SU-DHL-6 (cell line): Measurements from ENCODE around the gene SESN1.

ENCODE experiments used
- H2AFZ ChIP-seq: fragments of 200-600 bp; sonication (generic); 2 replicates; pipeline ENCODE4 v1.6.1; 2014; ENCODE audit warnings: low read depth, mild to moderate bottlenecking, moderate library complexity, mixed read lengths, antibody characterized with exemption, low read length; ENCODE audit not compliant: severe bottlenecking
- H3F3A ChIP-seq: fragments of 200-600 bp; shearing (Covaris generic); 2 replicates; pipeline ENCODE4 v1.6.0; 2016; ENCODE audit warnings: antibody characterized with exemption, mild to moderate bottlenecking; ENCODE audit not compliant: insufficient read depth
- H3K27ac ChIP-seq: fragments of 200-600 bp; sonication (generic); 2 replicates; pipeline ENCODE4 v1.5.1; 2016; ENCODE audit warnings: low read depth, mild to moderate bottlenecking, low read length, moderate library complexity, mixed read lengths
- H3K27me3 ChIP-seq: fragments of 200-600 bp; sonication (generic), shearing (Covaris generic); 2 replicates; pipeline ENCODE4 v1.6.0; 2014; ENCODE audit warnings: mild to moderate bottlenecking, low read length
- H3K36me3 ChIP-seq: fragments of 200-600 bp; sonication (generic); 2 replicates; pipeline ENCODE4 v1.6.1; 2014; ENCODE audit warnings: mild to moderate bottlenecking, low read length, mixed read lengths
- H3K4me2 ChIP-seq: fragments of 300-600, 200-600 bp; shearing (Covaris generic), sonication (generic); 2 replicates; pipeline ENCODE4 v1.6.0; 2014; ENCODE audit warnings: low read length, low read depth, mild to moderate bottlenecking; ENCODE audit not compliant: poor library complexity, severe bottlenecking
- H3K4me3 ChIP-seq: fragments of 200-600 bp; sonication (generic); 2 replicates; pipeline ENCODE4 v1.5.1; 2014; ENCODE audit warnings: antibody characterized with exemption, low read length, mild to moderate bottlenecking, mixed read lengths; ENCODE audit not compliant: insufficient read depth, poor library complexity, severe bottlenecking
- H3K79me2 ChIP-seq: fragments of 200-600 bp; sonication (generic); 2 replicates; pipeline ENCODE4 v1.6.1; 2014; ENCODE audit warnings: mild to moderate bottlenecking, low read length, moderate library complexity; ENCODE audit not compliant: insufficient read depth
- H3K9ac ChIP-seq: fragments of 200-600 bp; sonication (generic); 2 replicates; pipeline ENCODE4 v1.7.0; 2014; ENCODE audit warnings: mild to moderate bottlenecking, low read length
- H3K9me2 ChIP-seq: fragments of 200-600 bp; sonication (generic); replicated peaks from 2 replicates; pipeline ENCODE4 v1.6.1; 2014; ENCODE audit warnings: low read length; ENCODE audit not compliant: insufficient read depth
- H3K9me3 ChIP-seq: fragments of 200-600 bp; sonication (generic); 2 replicates; pipeline ENCODE4 v1.6.1; 2014; ENCODE audit warnings: low read length, mixed read lengths; ENCODE audit not compliant: insufficient read depth
- H4K20me1 ChIP-seq: fragments of 200-600 bp; sonication (generic); 2 replicates; pipeline ENCODE4 v1.6.1; 2014; ENCODE audit warnings: low read depth, mild to moderate bottlenecking, antibody characterized with exemption, low read length, moderate library complexity, mixed read lengths
- EZH2phosphoT487 ChIP-seq: fragments of 200-600 bp; sonication (generic), shearing (Covaris generic); conservative IDR thresholded peaks from 2 replicates; pipeline ENCODE4 v1.6.1; 2018; ENCODE audit warnings: mild to moderate bottlenecking, antibody characterized with exemption, low read length, moderate library complexity, mixed read lengths
- TF ChIP-seq, protein P1 (sequence below): fragments of 200-600 bp; sonication (generic); IDR thresholded peaks from one replicate; pipeline ENCODE4 v1.5.1; 2017; ENCODE audit warnings: antibody characterized with exemption, mild to moderate bottlenecking, low read length, moderate library complexity; ENCODE audit not compliant: insufficient read depth, poor library complexity, severe bottlenecking

The SESN1 gene

DNA sequence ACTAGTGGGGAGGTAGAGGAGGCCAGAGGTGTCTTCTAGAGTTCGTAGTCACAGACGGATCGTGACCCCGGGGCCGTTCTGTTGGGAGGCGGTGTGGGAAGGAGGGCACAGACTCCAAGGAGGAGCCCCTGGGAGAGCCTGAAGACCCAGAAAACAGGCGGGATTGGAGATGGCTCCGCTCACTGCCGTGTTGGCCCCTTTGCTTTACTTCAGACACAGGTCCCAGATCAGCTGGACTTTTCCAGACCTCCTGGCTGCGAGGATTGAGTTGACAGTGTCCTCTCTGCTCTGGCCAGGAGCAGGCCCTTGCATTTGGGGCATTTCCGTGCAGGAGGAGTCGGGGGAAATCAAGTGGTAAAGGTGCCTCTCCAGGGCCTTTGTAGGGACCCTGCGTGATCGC is 133.6 kb downstream of the SESN1 start:
- H3K9ac ChIP-seq, result no peak overlapping the region
- no peaks in the 10 kb centered on the region for H4K20me1 ChIP-seq
- no peaks in the 10 kb centered on the region for H3K9me3 ChIP-seq
- no peak overlapping the region for H3K27ac ChIP-seq
- H3K4me2 ChIP-seq, result no peak overlapping the region
- no peak for TF ChIP-seq EZH2phosphoT487
- TF ChIP-seq, protein P1, sequence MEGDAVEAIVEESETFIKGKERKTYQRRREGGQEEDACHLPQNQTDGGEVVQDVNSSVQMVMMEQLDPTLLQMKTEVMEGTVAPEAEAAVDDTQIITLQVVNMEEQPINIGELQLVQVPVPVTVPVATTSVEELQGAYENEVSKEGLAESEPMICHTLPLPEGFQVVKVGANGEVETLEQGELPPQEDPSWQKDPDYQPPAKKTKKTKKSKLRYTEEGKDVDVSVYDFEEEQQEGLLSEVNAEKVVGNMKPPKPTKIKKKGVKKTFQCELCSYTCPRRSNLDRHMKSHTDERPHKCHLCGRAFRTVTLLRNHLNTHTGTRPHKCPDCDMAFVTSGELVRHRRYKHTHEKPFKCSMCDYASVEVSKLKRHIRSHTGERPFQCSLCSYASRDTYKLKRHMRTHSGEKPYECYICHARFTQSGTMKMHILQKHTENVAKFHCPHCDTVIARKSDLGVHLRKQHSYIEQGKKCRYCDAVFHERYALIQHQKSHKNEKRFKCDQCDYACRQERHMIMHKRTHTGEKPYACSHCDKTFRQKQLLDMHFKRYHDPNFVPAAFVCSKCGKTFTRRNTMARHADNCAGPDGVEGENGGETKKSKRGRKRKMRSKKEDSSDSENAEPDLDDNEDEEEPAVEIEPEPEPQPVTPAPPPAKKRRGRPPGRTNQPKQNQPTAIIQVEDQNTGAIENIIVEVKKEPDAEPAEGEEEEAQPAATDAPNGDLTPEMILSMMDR, result no peak
- H3K27me3 ChIP-seq, result no peaks in the 10 kb centered on the region
- H3K4me3 ChIP-seq, result no peak overlapping the region
- H3K9me2 ChIP-seq, result no peaks in the 10 kb centered on the region
- no peaks in the 10 kb centered on the region for H3K36me3 ChIP-seq
- H2AFZ ChIP-seq, result no peak overlapping the region
- no peaks in the 10 kb centered on the region for H3F3A ChIP-seq
- H3K79me2 ChIP-seq, result no peaks in the 10 kb centered on the region

DNA sequence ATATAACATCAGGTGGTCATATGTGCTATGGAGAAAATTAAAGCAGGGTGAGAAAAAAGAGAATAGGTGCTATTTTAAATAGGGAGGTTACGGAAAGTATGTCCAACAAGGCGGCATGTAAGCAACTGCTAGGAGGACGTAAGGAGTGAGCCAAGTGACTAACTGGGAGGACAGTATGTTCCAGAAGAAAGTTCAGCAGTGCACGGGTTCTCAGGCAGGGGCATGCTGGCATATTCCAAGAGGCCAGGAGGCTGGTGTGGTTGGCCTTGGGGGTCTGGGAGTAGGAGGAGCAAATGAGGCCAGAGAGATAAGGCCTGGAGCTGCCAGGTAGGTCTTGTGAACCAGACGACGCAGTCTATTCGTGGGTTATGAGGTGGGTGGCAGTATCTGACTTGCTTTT is 134.0 kb downstream of the SESN1 start:
- no peak overlapping the region for H3K27ac ChIP-seq
- H3F3A ChIP-seq, result no peaks in the 10 kb centered on the region
- TF ChIP-seq, protein P1, result no peak
- TF ChIP-seq EZH2phosphoT487, result no peak
- no peak overlapping the region for H3K9ac ChIP-seq
- no peaks in the 10 kb centered on the region for H3K36me3 ChIP-seq
- no peaks in the 10 kb centered on the region for H4K20me1 ChIP-seq
- no peak overlapping the region for H3K4me3 ChIP-seq
- no peak overlapping the region for H3K4me2 ChIP-seq
- H3K9me2 ChIP-seq, result no peaks in the 10 kb centered on the region
- H3K27me3 ChIP-seq, result no peaks in the 10 kb centered on the region
- H2AFZ ChIP-seq, result no peak overlapping the region
- no peaks in the 10 kb centered on the region for H3K79me2 ChIP-seq
- no peaks in the 10 kb centered on the region for H3K9me3 ChIP-seq

DNA sequence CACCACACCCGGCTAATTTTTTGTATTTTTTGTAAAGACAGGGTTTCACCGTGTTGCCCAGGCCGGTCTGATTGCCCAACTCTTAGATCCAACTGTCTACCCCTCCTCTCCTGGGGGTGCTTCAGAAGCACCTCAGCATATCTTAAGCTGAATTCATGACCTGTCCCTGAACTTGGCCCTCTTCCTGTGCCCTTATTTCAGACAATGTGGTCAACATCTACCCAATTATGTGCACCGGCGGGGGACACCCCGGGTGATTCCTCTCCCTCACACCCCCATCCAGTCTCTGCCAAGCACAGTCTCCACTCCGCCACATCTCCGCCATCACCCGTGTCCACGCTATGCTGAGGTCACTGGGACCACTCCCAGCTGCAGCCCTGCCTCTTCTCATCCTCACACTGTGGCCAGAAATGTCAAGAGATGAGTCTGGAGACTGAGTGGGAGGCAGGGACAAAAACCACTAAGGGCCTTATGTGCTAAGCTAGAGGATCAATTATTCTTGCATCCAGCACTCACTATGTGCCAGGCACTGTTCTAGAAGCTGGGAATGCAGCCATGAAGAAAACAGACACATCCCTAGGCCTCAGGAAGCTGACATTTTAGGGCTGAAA is 134.6 kb downstream of the SESN1 start:
- TF ChIP-seq EZH2phosphoT487, result no peak
- TF ChIP-seq, protein P1, result no peak
- H3K36me3 ChIP-seq, result no peaks in the 10 kb centered on the region
- no peak overlapping the region for H3K4me3 ChIP-seq
- no peaks in the 10 kb centered on the region for H4K20me1 ChIP-seq
- H3K27me3 ChIP-seq, result no peaks in the 10 kb centered on the region
- H3K4me2 ChIP-seq, result no peak overlapping the region
- no peaks in the 10 kb centered on the region for H3K9me3 ChIP-seq
- H3K9ac ChIP-seq, result no peak overlapping the region
- H2AFZ ChIP-seq, result no peak overlapping the region
- H3F3A ChIP-seq, result no peaks in the 10 kb centered on the region
- H3K9me2 ChIP-seq, result no peaks in the 10 kb centered on the region
- no peaks in the 10 kb centered on the region for H3K79me2 ChIP-seq
- H3K27ac ChIP-seq, result no peak overlapping the region
